NT2/D1 (cell line): ENCODE data around the gene CTNNAL1.

Source experiments
- YY1 ChIP-seq: IDR thresholded peaks from 2 replicates; pipeline ENCODE4 v1.6.1; 2011; ENCODE audit not compliant: insufficient read length, insufficient read depth
- ZNF274 ChIP-seq: IDR thresholded peaks from 2 replicates; pipeline ENCODE4 v1.6.1; 2011; ENCODE audit warnings: mild to moderate bottlenecking, low read depth, low read length

DNA sequence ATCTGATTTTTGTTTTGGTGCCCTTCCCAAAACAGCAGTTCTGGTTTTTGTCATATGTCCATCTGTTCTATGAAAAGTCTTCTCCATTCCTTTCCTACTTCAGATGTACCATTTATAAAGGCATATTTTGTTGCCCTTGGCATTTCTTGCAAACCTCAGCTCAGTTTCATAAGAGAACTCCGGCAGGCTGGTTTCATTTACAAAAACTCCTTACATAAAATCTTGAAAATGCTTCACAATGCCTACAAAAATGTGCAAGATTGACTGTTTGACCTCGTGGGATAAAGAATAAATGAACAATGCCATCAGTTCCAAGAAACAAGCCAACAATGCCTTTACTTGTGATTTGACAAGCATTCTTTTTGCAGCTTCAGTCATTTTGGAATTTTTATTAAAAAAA, 39.1 kb upstream of the CTNNAL1 start:
- TF ChIP-seq ZNF274 (no peak), YY1 (no peak)
